GM23338 (cell line): ENCODE measurements around the gene RPS15.

Experiments used
- CREB1 ChIP-seq: fragments of 250-450 bp; sonication (Bioruptor Pico); IDR thresholded peaks from 2 replicates; pipeline ENCODE4 v1.5.0; 2020; ENCODE audit warnings: low read depth, mild to moderate bottlenecking, moderate library complexity
- EZH2 ChIP-seq: fragments of 200-600 bp; sonication (generic); IDR thresholded peaks from one replicate; pipeline ENCODE4 v1.8.0; 2017; ENCODE audit warnings: antibody characterized with exemption, mild to moderate bottlenecking, low read depth; ENCODE audit not compliant: unreplicated experiment
- JUNB ChIP-seq: IDR thresholded peaks from one replicate; pipeline ENCODE4 v1.6.1; 2016; ENCODE audit warnings: antibody characterized with exemption; ENCODE audit not compliant: unreplicated experiment
- NANOG ChIP-seq: IDR thresholded peaks from 2 replicates; pipeline ENCODE4 v1.6.1; 2016; ENCODE audit warnings: antibody characterized with exemption, borderline replicate concordance
- POLR2AphosphoS5 ChIP-seq: IDR thresholded peaks from 2 replicates; pipeline ENCODE4 v1.6.1; 2016; ENCODE audit warnings: antibody characterized with exemption, low read depth
- REST ChIP-seq: IDR thresholded peaks from one replicate; pipeline ENCODE4 v1.6.1; 2018; ENCODE audit warnings: antibody characterized with exemption; ENCODE audit not compliant: unreplicated experiment
- TF ChIP-seq, protein P1 (sequence below), 2 experiments: fragments of 200-600 bp in 1 of 2; sonication (generic) in 1 of 2; conservative IDR thresholded peaks; 2 replicates each; pipeline versions ENCODE4 v1.5.1 to v1.6.1; 2016 to 2017; ENCODE audit warnings: antibody characterized with exemption in 2 of 2, low read depth in 2 of 2, mild to moderate bottlenecking in 2 of 2, moderate library complexity in 1 of 2

DNA sequence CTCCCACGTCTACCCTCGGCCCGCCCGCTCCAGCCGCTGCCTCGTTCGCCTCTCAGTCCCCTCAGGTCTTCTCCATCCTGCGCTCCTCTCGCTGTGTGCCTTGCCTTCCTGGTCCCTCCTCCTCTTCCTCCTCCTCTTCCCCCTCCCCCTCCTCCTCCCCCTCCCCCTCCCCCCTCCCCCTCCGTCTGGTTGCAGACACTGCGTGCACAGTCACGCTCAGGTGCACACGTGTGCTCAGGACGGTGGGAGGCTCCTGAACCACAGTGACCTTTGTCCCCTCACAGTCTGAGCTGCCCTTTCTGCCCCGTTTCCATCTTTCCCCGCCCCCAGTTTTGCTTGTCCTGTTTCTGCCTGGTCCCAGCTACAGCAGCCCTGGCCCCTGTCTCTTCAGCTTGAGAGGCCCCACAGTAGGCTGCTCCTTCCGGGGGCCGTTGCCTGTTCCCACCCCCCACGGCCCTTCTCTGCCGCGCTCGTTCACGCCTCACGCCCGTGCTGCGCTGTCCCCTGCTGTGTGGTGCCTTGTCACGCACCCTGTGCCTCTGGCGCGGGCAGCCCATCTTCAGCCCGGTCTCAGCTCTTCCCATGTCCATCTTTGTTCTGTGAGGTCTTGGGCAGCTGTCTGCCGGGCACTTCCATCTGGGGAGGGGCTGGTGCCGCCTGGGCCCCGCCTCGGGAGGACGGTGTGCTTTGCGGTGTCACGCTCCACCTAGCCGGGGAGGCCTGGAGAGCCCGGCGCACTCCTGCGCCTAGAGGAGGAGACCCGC, 13.8 kb upstream of the RPS15 start:
- no peak for TF ChIP-seq REST
- TF ChIP-seq, protein P1, sequence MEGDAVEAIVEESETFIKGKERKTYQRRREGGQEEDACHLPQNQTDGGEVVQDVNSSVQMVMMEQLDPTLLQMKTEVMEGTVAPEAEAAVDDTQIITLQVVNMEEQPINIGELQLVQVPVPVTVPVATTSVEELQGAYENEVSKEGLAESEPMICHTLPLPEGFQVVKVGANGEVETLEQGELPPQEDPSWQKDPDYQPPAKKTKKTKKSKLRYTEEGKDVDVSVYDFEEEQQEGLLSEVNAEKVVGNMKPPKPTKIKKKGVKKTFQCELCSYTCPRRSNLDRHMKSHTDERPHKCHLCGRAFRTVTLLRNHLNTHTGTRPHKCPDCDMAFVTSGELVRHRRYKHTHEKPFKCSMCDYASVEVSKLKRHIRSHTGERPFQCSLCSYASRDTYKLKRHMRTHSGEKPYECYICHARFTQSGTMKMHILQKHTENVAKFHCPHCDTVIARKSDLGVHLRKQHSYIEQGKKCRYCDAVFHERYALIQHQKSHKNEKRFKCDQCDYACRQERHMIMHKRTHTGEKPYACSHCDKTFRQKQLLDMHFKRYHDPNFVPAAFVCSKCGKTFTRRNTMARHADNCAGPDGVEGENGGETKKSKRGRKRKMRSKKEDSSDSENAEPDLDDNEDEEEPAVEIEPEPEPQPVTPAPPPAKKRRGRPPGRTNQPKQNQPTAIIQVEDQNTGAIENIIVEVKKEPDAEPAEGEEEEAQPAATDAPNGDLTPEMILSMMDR (conservative IDR thresholded peaks at IDR 0.05; ENCODE audit: low read depth in 2 of 2), result no peak
- no peak for TF ChIP-seq EZH2
- no peak for TF ChIP-seq POLR2AphosphoS5
- no peak for TF ChIP-seq JUNB
- no peak for TF ChIP-seq CREB1 (CRISPR knock-in tag)
- TF ChIP-seq NANOG, result no peak
